Pancreas (tissue), 10 donors: ENCODE measurements around the gene AUTS2. TPM values are rescaled to one million over a fixed set of nuclear protein-coding genes. Genes with fewer than 3 reads are reported as not detected.
A peak's percentile ranks its signal among the peaks of the same experiment; 100 is the strongest.

Experiments used
- ATAC-seq, 4 donors: fragments of 200-7000 bp; cut with Tn5 transposase; one replicate each; pipeline versions ENCODE4 v1.8.0 to v1.9.1; 2020; ENCODE audit warnings: mild to moderate bottlenecking in 4 of 4, moderate library complexity in 4 of 4
- DNase-seq, 6 donors: peaks; one replicate each; pipeline ENCODE4 v3.0.0-alpha.2; 2020
- FAIRE-seq: peaks from 2 replicates; lab custom pipeline; 2012; peaks lifted over from hg19 to GRCh38; lab: Jason Lieb, UNC
- H3K27ac ChIP-seq, 4 donors: fragments of 200-600 bp; sonication (generic); 1 replicate in 3 of 4; 2 replicates in 1 of 4; pipeline versions ENCODE4 v1.5.0 to v1.8.0; 2020
- H3K27me3 ChIP-seq, 4 donors: fragments of 200-600 bp; one replicate each; pipeline ENCODE4 v1.8.0; 2021
- H3K36me3 ChIP-seq, 3 donors: fragments of 200-600 bp; sonication (generic) in 1 of 3; one replicate each; pipeline versions ENCODE4 v1.5.0 to v1.8.0; 2020 to 2021
- H3K4me1 ChIP-seq, 3 donors: fragments of 200-600 bp; one replicate each; pipeline ENCODE4 v1.8.0; 2021
- H3K4me3 ChIP-seq, 4 donors: fragments of 200-600 bp; sonication (generic) in 2 of 4; one replicate each; pipeline versions ENCODE4 v1.5.0 to v1.8.0; 2020 to 2021
- H3K9me3 ChIP-seq, 4 donors: fragments of 200-600 bp; one replicate each; pipeline ENCODE4 v1.8.0; 2021
- WGBS, 2 donors: extraction: QIAGEN DNeasy Blood & Tissue Kit; methylation state at CpG; one replicate each; pipeline ENCODE4 v1.1.7; 2013; 5-methylcytosine and 5-hydroxymethylcytosine counted together
- intact Hi-C, 3 donors: fragments of 100-400 bp; cut with DNase I; formaldehyde crosslinking; loops; one replicate each; pipeline versions ENCODE4 v1.11.1 to v1.14.2; 2022
- polyA plus RNA-seq, 2 donors: library from polyadenylated mRNA; stranded (reverse); fragments of 200-250 nt; gene quantifications; one replicate each; pipeline ENCODE4 v1.2.3, GENCODE V29; 2013
- total RNA-seq, 6 donors: library from RNA; stranded (reverse); fragmentation: NEBNext Ultra II Directional in 4 of 6; extraction: Animal tissue kit (Norgen Biotek cat#: 25700) in 4 of 6; gene quantifications; one replicate each; pipeline versions ENCODE4 v1.2.1 to v1.2.4, GENCODE V29; 2021 to 2023
- TF ChIP-seq, protein P1 (sequence below), 4 donors: fragments of 200-600 bp; sonication (generic) in 3 of 4; IDR thresholded peaks; one replicate each; pipeline versions ENCODE4 v1.5.0 to v1.8.0; 2021; ENCODE audit warnings: antibody characterized with exemption in 4 of 4
- donor health status: healthy with polysubstance abuse.
- donor health status: DM: no; HTN: no; CAD: no; lungs with moderate emphysema.
- donor health status: DM: no; HTN: no; CAD: no.
- donor health status: control.
- donor health status: control.
- donor health status: Bipolar disorder and iron deficiency.
- donor health status: DM: yes; HTN: yes; CAD: no.
- donor health status: DM: no; HTN: no; CAD: no.
- donor health status: DM: no; HTN: no; CAD: no.
- donor health status: DM: yes; HTN: yes; CAD: no.

AUTS2 gene
- total and polyA plus RNA-seq, 8 donors, result 5.8 to 16.8 (median 9.9) TPM

- DNase-seq, result no peak
- H3K27ac ChIP-seq, result no peak overlapping the region
- H3K36me3 ChIP-seq, result no peaks in the 10 kb centered on the region
- H3K27me3 ChIP-seq, result no peaks in the 10 kb centered on the region
- intact Hi-C loops, result no loop called here
- WGBS, 2 donors, result 86 to 90% methylated on average over 6 of the region's 6 CpGs
- no peaks in the 10 kb centered on the region for H3K9me3 ChIP-seq
- H3K4me1 ChIP-seq, result peaks cover 0 to 5% (median 0%) of the 10 kb centered on the region in 3 donors
- no peak for FAIRE-seq
- TF ChIP-seq, protein P1, sequence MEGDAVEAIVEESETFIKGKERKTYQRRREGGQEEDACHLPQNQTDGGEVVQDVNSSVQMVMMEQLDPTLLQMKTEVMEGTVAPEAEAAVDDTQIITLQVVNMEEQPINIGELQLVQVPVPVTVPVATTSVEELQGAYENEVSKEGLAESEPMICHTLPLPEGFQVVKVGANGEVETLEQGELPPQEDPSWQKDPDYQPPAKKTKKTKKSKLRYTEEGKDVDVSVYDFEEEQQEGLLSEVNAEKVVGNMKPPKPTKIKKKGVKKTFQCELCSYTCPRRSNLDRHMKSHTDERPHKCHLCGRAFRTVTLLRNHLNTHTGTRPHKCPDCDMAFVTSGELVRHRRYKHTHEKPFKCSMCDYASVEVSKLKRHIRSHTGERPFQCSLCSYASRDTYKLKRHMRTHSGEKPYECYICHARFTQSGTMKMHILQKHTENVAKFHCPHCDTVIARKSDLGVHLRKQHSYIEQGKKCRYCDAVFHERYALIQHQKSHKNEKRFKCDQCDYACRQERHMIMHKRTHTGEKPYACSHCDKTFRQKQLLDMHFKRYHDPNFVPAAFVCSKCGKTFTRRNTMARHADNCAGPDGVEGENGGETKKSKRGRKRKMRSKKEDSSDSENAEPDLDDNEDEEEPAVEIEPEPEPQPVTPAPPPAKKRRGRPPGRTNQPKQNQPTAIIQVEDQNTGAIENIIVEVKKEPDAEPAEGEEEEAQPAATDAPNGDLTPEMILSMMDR (IDR thresholded peaks at IDR 0.05), result no peak
- ATAC-seq, result no peak
- no peak overlapping the region for H3K4me3 ChIP-seq
Measured at GRCh38 chr7:70580161-70580560, 981.9 kb downstream of the AUTS2 start.

DNA sequence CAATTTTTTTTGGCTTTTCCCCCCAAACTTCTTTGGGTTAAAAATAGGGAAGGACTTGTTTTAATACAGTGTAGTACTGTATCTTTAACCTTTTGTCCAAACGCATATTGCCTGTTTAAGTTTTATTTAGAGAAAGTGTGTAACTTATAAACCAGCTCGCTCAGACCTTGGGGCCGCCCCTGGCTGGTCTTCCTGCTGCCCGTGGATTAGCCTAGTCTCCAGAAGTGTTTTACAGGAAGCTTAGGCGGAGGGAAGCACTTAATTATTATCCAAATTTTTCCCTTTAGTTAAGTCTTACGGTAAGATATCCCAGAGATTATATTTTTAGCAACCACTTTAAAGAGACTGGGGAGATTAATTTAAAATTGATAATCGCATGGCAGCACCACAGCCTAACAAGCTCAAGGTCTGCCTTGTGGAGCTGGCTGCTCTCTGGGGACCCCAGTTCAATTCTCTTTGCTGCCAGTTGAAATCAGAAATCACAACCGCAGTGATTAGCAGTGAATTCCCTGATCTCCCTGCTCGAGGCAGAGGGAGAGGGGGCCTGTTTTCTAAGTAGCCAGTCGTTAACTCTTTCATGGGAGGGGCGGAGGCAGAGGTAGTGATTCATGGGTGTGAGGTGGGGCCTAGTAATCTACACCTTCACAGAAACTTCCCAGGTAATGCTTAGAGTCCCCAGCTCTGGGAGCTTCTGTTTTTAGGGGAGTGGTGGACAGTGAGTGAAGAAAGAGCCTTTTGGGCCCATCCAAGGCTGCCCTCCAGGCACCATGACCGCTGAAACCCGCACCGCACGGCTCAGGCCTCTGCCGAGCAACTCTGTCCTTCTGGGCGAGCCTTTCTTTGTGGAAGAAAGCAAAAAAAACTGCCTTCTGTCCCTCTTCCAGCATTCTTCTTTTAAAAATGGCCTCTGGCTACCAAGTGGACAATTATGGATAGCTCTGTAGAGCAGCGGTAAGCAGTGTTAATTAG is 984.9 kb downstream of the AUTS2 start:
- H3K27ac ChIP-seq, result peak overlapping the region in 1 of 4 donors; percentile 24
- DNase-seq (no peak), FAIRE-seq (no peak), ATAC-seq (peak in 1 of 4 donors; percentile 11)
- TF ChIP-seq, protein P1 (IDR thresholded peaks at IDR 0.05), result no peak
- H3K4me3 ChIP-seq, result no peak overlapping the region
- no peaks in the 10 kb centered on the region for H3K36me3 ChIP-seq
- no peaks in the 10 kb centered on the region for H3K9me3 ChIP-seq
- intact Hi-C loops, result no loop called here
- H3K27me3 ChIP-seq, result no peaks in the 10 kb centered on the region
- 73% methylated on average over 18 of the region's 18 CpGs for WGBS, 2 donors
- peaks cover 0 to 5% (median 0%) of the 10 kb centered on the region in 3 donors for H3K4me1 ChIP-seq

- peaks cover 0 to 5% (median 0%) of the 10 kb centered on the region in 3 donors for H3K4me1 ChIP-seq
- no peaks in the 10 kb centered on the region for H3K36me3 ChIP-seq
- 63 to 68% methylated on average over 16 of the region's 16 CpGs for WGBS, 2 donors
- no peak overlapping the region for H3K4me3 ChIP-seq
- intact Hi-C loops, result no loop called here
- no peaks in the 10 kb centered on the region for H3K27me3 ChIP-seq
- H3K27ac ChIP-seq, result peak overlapping the region in 3 of 4 donors; percentile 23 to 58 (median 33)
- ATAC-seq, result peak in 2 of 4 donors; percentile 30 to 31
- TF ChIP-seq, protein P1 (IDR thresholded peaks at IDR 0.05), result no peak
- H3K9me3 ChIP-seq, result no peaks in the 10 kb centered on the region
- DNase-seq, result no peak
- FAIRE-seq, result no peak
Measured at GRCh38 chr7:70583965-70584883, 985.9 kb downstream of the AUTS2 start.

GRCh38 chr7:70585071-70585470 is 986.8 kb downstream of the AUTS2 start:
- intact Hi-C loops, result no loop called here
- Histone ChIP-seq H3K4me1 (peaks cover 0 to 5% (median 0%) of the 10 kb centered on the region in 3 donors), H3K4me3 (no peak overlapping the region), H3K36me3 (no peaks in the 10 kb centered on the region), H3K27ac (no peak overlapping the region), H3K27me3 (no peaks in the 10 kb centered on the region), H3K9me3 (no peaks in the 10 kb centered on the region)
- no peak for ATAC-seq
- DNase-seq, result no peak
- TF ChIP-seq, protein P1 (IDR thresholded peaks at IDR 0.05), result no peak
- 67 to 93% methylated on average over 4 of the region's 4 CpGs for WGBS, 2 donors
- FAIRE-seq, result no peak
